ENCODE data around the gene ARID2.

DNA sequence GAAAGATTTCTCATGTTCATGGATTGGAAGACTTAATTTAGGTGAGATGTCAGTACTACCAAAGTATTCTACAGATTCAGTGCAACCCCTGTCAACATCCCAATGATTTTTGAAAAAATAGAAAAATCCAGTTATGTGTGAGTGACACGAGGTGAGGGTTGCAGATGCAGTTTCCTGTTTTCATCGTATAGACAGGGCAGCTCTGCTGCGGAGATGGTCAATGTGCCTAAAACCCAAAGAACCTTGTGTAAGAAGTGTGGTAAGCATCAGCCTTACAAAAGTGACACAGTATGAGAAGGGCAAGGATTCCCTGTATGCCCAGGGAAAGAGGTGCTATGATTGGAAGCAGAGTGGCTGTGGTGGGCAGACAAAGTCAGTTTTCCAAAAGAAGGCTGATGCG lies 166.5 kb downstream of the ARID2 start:
- TF ChIP-seq RAD21 (IDR thresholded peaks at IDR 0.05), result no peak
- TF ChIP-seq NR2F2 (IDR thresholded peaks at IDR 0.05), result no peak
- TF ChIP-seq, protein P1, sequence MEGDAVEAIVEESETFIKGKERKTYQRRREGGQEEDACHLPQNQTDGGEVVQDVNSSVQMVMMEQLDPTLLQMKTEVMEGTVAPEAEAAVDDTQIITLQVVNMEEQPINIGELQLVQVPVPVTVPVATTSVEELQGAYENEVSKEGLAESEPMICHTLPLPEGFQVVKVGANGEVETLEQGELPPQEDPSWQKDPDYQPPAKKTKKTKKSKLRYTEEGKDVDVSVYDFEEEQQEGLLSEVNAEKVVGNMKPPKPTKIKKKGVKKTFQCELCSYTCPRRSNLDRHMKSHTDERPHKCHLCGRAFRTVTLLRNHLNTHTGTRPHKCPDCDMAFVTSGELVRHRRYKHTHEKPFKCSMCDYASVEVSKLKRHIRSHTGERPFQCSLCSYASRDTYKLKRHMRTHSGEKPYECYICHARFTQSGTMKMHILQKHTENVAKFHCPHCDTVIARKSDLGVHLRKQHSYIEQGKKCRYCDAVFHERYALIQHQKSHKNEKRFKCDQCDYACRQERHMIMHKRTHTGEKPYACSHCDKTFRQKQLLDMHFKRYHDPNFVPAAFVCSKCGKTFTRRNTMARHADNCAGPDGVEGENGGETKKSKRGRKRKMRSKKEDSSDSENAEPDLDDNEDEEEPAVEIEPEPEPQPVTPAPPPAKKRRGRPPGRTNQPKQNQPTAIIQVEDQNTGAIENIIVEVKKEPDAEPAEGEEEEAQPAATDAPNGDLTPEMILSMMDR (IDR thresholded peaks at IDR 0.05; ENCODE audit: low read depth, low read length, missing input control), result no peak
- TF ChIP-seq GABPA (IDR thresholded peaks at IDR 0.05 in 1 of 2, conservative IDR thresholded peaks at IDR 0.05 in 1 of 2), result no peak
- no peak for TF ChIP-seq JUND (IDR thresholded peaks at IDR 0.05)
- TF ChIP-seq EGR1 (IDR thresholded peaks at IDR 0.05; ENCODE audit: low read depth in 2 of 2), result no peak
- TF ChIP-seq TAF1 (conservative IDR thresholded peaks at IDR 0.05), result no peak
- no peak for TF ChIP-seq SP1 (IDR thresholded peaks at IDR 0.05)
- TF ChIP-seq RXRA (IDR thresholded peaks at IDR 0.05), result no peak
- TF ChIP-seq, protein P2, sequence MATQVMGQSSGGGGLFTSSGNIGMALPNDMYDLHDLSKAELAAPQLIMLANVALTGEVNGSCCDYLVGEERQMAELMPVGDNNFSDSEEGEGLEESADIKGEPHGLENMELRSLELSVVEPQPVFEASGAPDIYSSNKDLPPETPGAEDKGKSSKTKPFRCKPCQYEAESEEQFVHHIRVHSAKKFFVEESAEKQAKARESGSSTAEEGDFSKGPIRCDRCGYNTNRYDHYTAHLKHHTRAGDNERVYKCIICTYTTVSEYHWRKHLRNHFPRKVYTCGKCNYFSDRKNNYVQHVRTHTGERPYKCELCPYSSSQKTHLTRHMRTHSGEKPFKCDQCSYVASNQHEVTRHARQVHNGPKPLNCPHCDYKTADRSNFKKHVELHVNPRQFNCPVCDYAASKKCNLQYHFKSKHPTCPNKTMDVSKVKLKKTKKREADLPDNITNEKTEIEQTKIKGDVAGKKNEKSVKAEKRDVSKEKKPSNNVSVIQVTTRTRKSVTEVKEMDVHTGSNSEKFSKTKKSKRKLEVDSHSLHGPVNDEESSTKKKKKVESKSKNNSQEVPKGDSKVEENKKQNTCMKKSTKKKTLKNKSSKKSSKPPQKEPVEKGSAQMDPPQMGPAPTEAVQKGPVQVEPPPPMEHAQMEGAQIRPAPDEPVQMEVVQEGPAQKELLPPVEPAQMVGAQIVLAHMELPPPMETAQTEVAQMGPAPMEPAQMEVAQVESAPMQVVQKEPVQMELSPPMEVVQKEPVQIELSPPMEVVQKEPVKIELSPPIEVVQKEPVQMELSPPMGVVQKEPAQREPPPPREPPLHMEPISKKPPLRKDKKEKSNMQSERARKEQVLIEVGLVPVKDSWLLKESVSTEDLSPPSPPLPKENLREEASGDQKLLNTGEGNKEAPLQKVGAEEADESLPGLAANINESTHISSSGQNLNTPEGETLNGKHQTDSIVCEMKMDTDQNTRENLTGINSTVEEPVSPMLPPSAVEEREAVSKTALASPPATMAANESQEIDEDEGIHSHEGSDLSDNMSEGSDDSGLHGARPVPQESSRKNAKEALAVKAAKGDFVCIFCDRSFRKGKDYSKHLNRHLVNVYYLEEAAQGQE (IDR thresholded peaks at IDR 0.05), result no peak
- TF ChIP-seq, protein P3, sequence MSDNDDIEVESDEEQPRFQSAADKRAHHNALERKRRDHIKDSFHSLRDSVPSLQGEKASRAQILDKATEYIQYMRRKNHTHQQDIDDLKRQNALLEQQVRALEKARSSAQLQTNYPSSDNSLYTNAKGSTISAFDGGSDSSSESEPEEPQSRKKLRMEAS (IDR thresholded peaks at IDR 0.05), result no peak
- no peak for TF ChIP-seq FOXA1 (IDR thresholded peaks at IDR 0.05)
